IMR-90 (cell line): ENCODE measurements around the gene NOS2. TPM values are rescaled to one million over a fixed set of nuclear protein-coding genes. Genes with fewer than 3 reads are reported as not detected.

Experiments
- ATAC-seq: fragments of 200-7000 bp; cut with Tn5 transposase; 2 replicates; pipeline ENCODE4 v1.9.1; 2020; ENCODE audit warnings: low read depth, mild to moderate bottlenecking, moderate library complexity
- BruUV-seq: library from RNA; stranded (reverse); fragments of 400-500 nt; replicated peaks from 2 replicates; lab custom pipeline; 2021; lab: Mats Ljungman, UMichigan
- CTCF ChIA-PET: fragments of 300-600 bp; formaldehyde crosslinking; extraction: SDS; loops from one replicate; lab custom pipeline; 2021; ENCODE audit warnings: antibody characterized with exemption; lab: Yijun Ruan, JAX
- POLR2A ChIA-PET: fragments of 300-600 bp; sonication (Branson Sonifier 250); formaldehyde crosslinking; loops from one replicate; lab custom pipeline; 2022; ENCODE audit warnings: antibody characterized with exemption; ENCODE audit not compliant: unreplicated experiment; lab: Charles Lee
- DNase-seq: peaks from one replicate; pipeline ENCODE4 v3.0.0; 2013
- H2AFZ ChIP-seq: replicated peaks from 2 replicates; pipeline ENCODE3; 2013; ENCODE audit warnings: low read length, mild to moderate bottlenecking; ENCODE audit not compliant: poor library complexity
- H2AK5ac ChIP-seq: 2 replicates; pipeline ENCODE4 v1.6.1; 2013; ENCODE audit warnings: low read depth, low read length, inconsistent platforms
- H2AK9ac ChIP-seq: replicated peaks from 2 replicates; pipeline ENCODE3; 2013; ENCODE audit warnings: mild to moderate bottlenecking, low read depth, low read length, moderate library complexity; ENCODE audit not compliant: poor library complexity
- H2BK120ac ChIP-seq: 2 replicates; pipeline ENCODE4 v1.6.1; 2013; ENCODE audit warnings: low read depth, low read length, inconsistent platforms
- H2BK15ac ChIP-seq: 3 replicates; pipeline ENCODE4 v1.6.1; 2013; ENCODE audit warnings: low read depth, low read length, inconsistent platforms
- H2BK20ac ChIP-seq: 2 replicates; pipeline ENCODE4 v1.6.1; 2013; ENCODE audit warnings: low read depth, mild to moderate bottlenecking, inconsistent platforms, low read length, moderate library complexity
- H2BK5ac ChIP-seq: 2 replicates; pipeline ENCODE4 v1.6.1; 2013; ENCODE audit warnings: mild to moderate bottlenecking, low read depth, low read length, inconsistent platforms; ENCODE audit not compliant: poor library complexity, severe bottlenecking
- H3K14ac ChIP-seq: replicated peaks from 2 replicates; pipeline ENCODE4 v1.6.1; 2013; ENCODE audit warnings: low read depth, low read length, inconsistent platforms
- H3K18ac ChIP-seq: 2 replicates; pipeline ENCODE4 v1.6.1; 2013; ENCODE audit warnings: low read depth, low read length, control low read depth
- H3K23ac ChIP-seq: 2 replicates; pipeline ENCODE4 v1.6.1; 2013; ENCODE audit warnings: low read depth, low read length, inconsistent platforms
- H3K27ac ChIP-seq: 2 replicates; pipeline ENCODE4 v1.5.1; 2013; ENCODE audit warnings: mild to moderate bottlenecking, control low read depth, low read length; ENCODE audit not compliant: insufficient read depth
- H3K27me3 ChIP-seq: 2 replicates; pipeline ENCODE4 v1.6.1; 2013; ENCODE audit warnings: low read length; ENCODE audit not compliant: control insufficient read depth, insufficient read depth
- H3K36me3 ChIP-seq: 2 replicates; pipeline ENCODE4 v1.6.1; 2013; ENCODE audit warnings: low read length, mixed read lengths; ENCODE audit not compliant: control insufficient read depth, insufficient read depth
- H3K4ac ChIP-seq: 2 replicates; pipeline ENCODE4 v1.6.1; 2013; ENCODE audit warnings: low read depth, low read length, inconsistent platforms
- H3K4me1 ChIP-seq: 2 replicates; pipeline ENCODE4 v1.6.1; 2013; ENCODE audit warnings: low read length, mixed read lengths; ENCODE audit not compliant: control insufficient read depth, insufficient read depth
- H3K4me2 ChIP-seq: 2 replicates; pipeline ENCODE4 v1.6.1; 2013; ENCODE audit warnings: low read depth, mild to moderate bottlenecking, control low read depth, low read length, moderate library complexity
- H3K4me3 ChIP-seq: 2 replicates; pipeline ENCODE4 v1.5.1; 2013; ENCODE audit warnings: low read depth, mild to moderate bottlenecking, control low read depth, low read length, moderate library complexity; ENCODE audit not compliant: insufficient read depth
- H3K56ac ChIP-seq: 2 replicates; pipeline ENCODE4 v1.6.1; 2013; ENCODE audit warnings: low read length, inconsistent platforms; ENCODE audit not compliant: insufficient read depth; ENCODE audit errors: extremely low read depth
- H3K79me1 ChIP-seq, 2 experiments: 2 replicates each; pipeline ENCODE4 v1.6.1; 2013; ENCODE audit warnings: low read length in 2 of 2, inconsistent platforms in 1 of 2, low read depth in 1 of 2
- H3K9ac ChIP-seq: 2 replicates; pipeline ENCODE4 v1.6.1; 2013; ENCODE audit warnings: low read depth, low read length, control low read depth
- H3K9me1 ChIP-seq: 2 replicates; pipeline ENCODE4 v1.6.1; 2013; ENCODE audit warnings: low read length, inconsistent platforms; ENCODE audit not compliant: insufficient read depth
- H3K9me3 ChIP-seq: 2 replicates; pipeline ENCODE4 v1.6.1; 2013; ENCODE audit warnings: low read length; ENCODE audit not compliant: control insufficient read depth, insufficient read depth
- H4K20me1 ChIP-seq: 2 replicates; pipeline ENCODE4 v1.6.1; 2013; ENCODE audit warnings: low read length, inconsistent platforms; ENCODE audit not compliant: insufficient read depth
- H4K5ac ChIP-seq: 2 replicates; pipeline ENCODE4 v1.6.1; 2013; ENCODE audit warnings: mild to moderate bottlenecking, low read depth, low read length, control low read depth
- H4K8ac ChIP-seq, 2 experiments: 2 replicates each; pipeline ENCODE4 v1.6.1; 2013; ENCODE audit warnings: low read depth in 2 of 2, low read length in 2 of 2, control low read depth in 1 of 2, inconsistent platforms in 1 of 2
- H4K91ac ChIP-seq: 2 replicates; pipeline ENCODE4 v1.6.1; 2013; ENCODE audit warnings: low read depth, low read length, inconsistent platforms; ENCODE audit not compliant: insufficient read depth
- BHLHE40 ChIP-seq: fragments of 150-350 bp; IDR thresholded peaks from 2 replicates; pipeline ENCODE4 v1.6.1; 2016; ENCODE audit warnings: mild to moderate bottlenecking, low read depth, low read length
- CEBPB ChIP-seq: IDR thresholded peaks from 2 replicates; pipeline ENCODE4 v1.6.1; 2012; ENCODE audit warnings: low read depth, low read length, improper control_type of control experiment
- CHD1 ChIP-seq: IDR thresholded peaks from 2 replicates; pipeline ENCODE4 v1.6.1; 2012; ENCODE audit warnings: low read depth, low read length, improper control_type of control experiment
- FOS ChIP-seq: fragments of 150-350 bp; IDR thresholded peaks from 2 replicates; pipeline ENCODE4 v1.6.1; 2016; ENCODE audit warnings: low read depth, low read length
- POLR2A ChIP-seq: IDR thresholded peaks from 2 replicates; pipeline ENCODE4 v1.6.1; 2012; ENCODE audit warnings: mild to moderate bottlenecking, low read depth, low read length
- WGBS, 2 experiments: methylation state at CpG; one replicate each; pipeline versions ENCODE4 v1.1.5 to v1.1.7; 2013; ENCODE audit warnings: missing lambda C conversion rate in 2 of 2; ENCODE audit not compliant: insufficient read length in 1 of 2; ENCODE audit errors: extremely low coverage in 2 of 2; 5-methylcytosine and 5-hydroxymethylcytosine counted together
- dilution Hi-C: fragments of 300-500 bp; cut with HindIII; formaldehyde crosslinking; loops from one replicate; pipeline ENCODE4 v1.14.3; 2018; ENCODE audit warnings: low sequenced_read_pairs; ENCODE audit not compliant: unreplicated experiment
- in situ Hi-C: fragments of 300-500 bp; cut with MboI; formaldehyde crosslinking; loops from 3 replicates; pipeline ENCODE4 v1.14.3; 2019; ENCODE audit warnings: low sequenced_read_pairs, inconsistent platforms, mixed read lengths
- intact Hi-C: fragments of 100-400 bp; cut with micrococcal nuclease; formaldehyde crosslinking; loops from 2 replicates; pipeline ENCODE4 v1.10.0; 2022
- polyA plus RNA-seq, 3 experiments: library from polyadenylated mRNA; depleted of rRNA; stranded (reverse); fragments of >200 nt; gene quantifications; 2 replicates each; pipeline ENCODE4 v1.2.3, GENCODE V29; 2012; ENCODE audit warnings: low replicate concordance in 1 of 3
- total RNA-seq: library from RNA; depleted of rRNA; stranded (reverse); fragments of >200 nt; gene quantifications from 2 replicates; pipeline ENCODE4 v1.2.3, GENCODE V29; 2012

Gene NOS2
- total and polyA plus RNA-seq, 2 of the 4 experiments (the other 2 are of a cell fraction) = under 0.01 TPM; not detected in 1

DNA sequence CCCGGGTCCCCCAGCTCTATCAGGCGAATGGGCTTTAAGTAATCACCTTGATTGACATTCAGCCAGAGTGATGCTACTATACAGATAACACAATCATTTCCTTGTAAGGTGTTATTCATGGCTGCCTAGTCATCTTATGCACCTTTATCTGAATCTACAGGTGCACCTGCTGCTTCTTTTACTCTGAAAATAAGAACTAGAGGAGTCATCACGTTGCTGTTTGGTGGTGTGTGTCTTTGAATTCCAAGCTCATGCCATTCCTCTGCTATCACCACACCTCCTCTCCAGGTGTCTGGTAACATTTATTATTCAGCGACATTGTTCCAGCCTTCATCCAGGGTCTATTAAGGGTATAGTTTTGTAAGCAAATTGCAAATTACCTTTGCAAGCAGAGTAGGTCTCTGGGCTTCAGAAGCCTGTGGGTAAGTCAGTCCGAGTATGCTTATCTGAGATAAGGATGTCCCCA, 51.9 kb downstream of the NOS2 start:
- H3K27me3 ChIP-seq = no peaks in the 10 kb centered on the region
- H2AFZ ChIP-seq = no peak overlapping the region
- H3K79me1 ChIP-seq = no peaks in the 10 kb centered on the region
- no peak overlapping the region for H3K18ac ChIP-seq
- H3K4me3 ChIP-seq = no peak overlapping the region
- dilution Hi-C loops (no loop called here), intact Hi-C loops (no loop called here), in situ Hi-C loops (loop anchor here (5.0 kb wide), 1 partner anchor 86 kb away; no protein-coding TSS in a partner anchor)
- H3K56ac ChIP-seq = no peak overlapping the region
- H3K9me1 ChIP-seq = no peaks in the 10 kb centered on the region
- H2AK9ac ChIP-seq = no peak overlapping the region
- no peak overlapping the region for H3K23ac ChIP-seq
- CTCF ChIA-PET = no interaction called here
- no peak overlapping the region for H3K14ac ChIP-seq
- no peak overlapping the region for H3K27ac ChIP-seq
- H2BK20ac ChIP-seq = no peak overlapping the region
- H2BK120ac ChIP-seq = no peak overlapping the region
- DNase-seq (no peak), ATAC-seq (no peak)
- no peak overlapping the region for H3K4ac ChIP-seq
- TF ChIP-seq CHD1 = no peak
- TF ChIP-seq CEBPB = no peak
- no peak for TF ChIP-seq POLR2A
- no peak for TF ChIP-seq FOS
- TF ChIP-seq BHLHE40 = no peak
- H4K5ac ChIP-seq = no peak overlapping the region
- POLR2A ChIA-PET = no interaction called here
- H3K36me3 ChIP-seq = no peaks in the 10 kb centered on the region
- H3K9ac ChIP-seq = no peak overlapping the region
- no peaks in the 10 kb centered on the region for H3K9me3 ChIP-seq
- no peak overlapping the region for H3K4me2 ChIP-seq
- H2AK5ac ChIP-seq = no peak overlapping the region
- no peak overlapping the region for H2BK5ac ChIP-seq
- no peaks in the 10 kb centered on the region for H3K4me1 ChIP-seq
- no peaks in the 10 kb centered on the region for H4K20me1 ChIP-seq
- no TSS peak for BruUV-seq
- no CpG with 5 or more reads among the region's 5 CpGs for WGBS, 2 experiments
- H4K8ac ChIP-seq = no peak overlapping the region
- H4K91ac ChIP-seq = no peak overlapping the region
- no peak overlapping the region for H2BK15ac ChIP-seq
